HepG2 (cell line): ENCODE data around the gene TSPAN11. TPM values are rescaled to one million over a fixed set of nuclear protein-coding genes. Genes with fewer than 3 reads are reported as not detected.

ENCODE experiments used
- ATAC-seq: fragments of 200-7000 bp; cut with Tn5 transposase; 3 replicates; pipeline ENCODE4 v1.9.1; 2020; ENCODE audit warnings: mild to moderate bottlenecking, moderate library complexity
- BruUV-seq: library from RNA; stranded (reverse); fragments of 400-500 nt; replicated peaks from 2 replicates; lab custom pipeline; 2021; lab: Mats Ljungman, UMichigan
- CTCF ChIA-PET: fragments of 300-600 bp; formaldehyde crosslinking; extraction: SDS; loops from one replicate; lab custom pipeline; 2021; ENCODE audit warnings: low total read pairs, inconsistent platforms, low intra/inter-chr PET ratio; lab: Yijun Ruan, JAX
- POLR2A ChIA-PET: fragments of 350-600 bp; sonication (Branson Sonifier 250); formaldehyde crosslinking; loops from one replicate; lab custom pipeline; 2020; ENCODE audit warnings: antibody characterized with exemption, inconsistent platforms; lab: Yijun Ruan, JAX
- DNase-seq: peaks from one replicate; pipeline ENCODE4 v3.0.0-alpha.2; 2015; ENCODE audit warnings: low spot score
- FAIRE-seq: peaks from 3 replicates; lab custom pipeline; 2011; peaks lifted over from hg19 to GRCh38; lab: Jason Lieb, UNC
- H2AFZ ChIP-seq: one replicate; pipeline ENCODE4 v1.6.1; 2011; ENCODE audit warnings: low read length, inconsistent platforms
- H3K27ac ChIP-seq: fragments of 300-600 bp; 3 replicates; pipeline ENCODE4 v1.8.0; 2011; ENCODE audit warnings: mixed run types, mild to moderate bottlenecking, mixed read lengths, low read length, inconsistent platforms; ENCODE audit not compliant: insufficient read depth; ENCODE audit errors: extremely low read length
- H3K27me3 ChIP-seq, 2 experiments: fragments of 200-600 bp in 1 of 2; 2 replicates in 1 of 2; 3 replicates in 1 of 2; pipeline versions ENCODE4 v1.6.0 to v1.8.0; 2011; ENCODE audit warnings: low read length in 2 of 2, mild to moderate bottlenecking in 2 of 2, moderate library complexity in 2 of 2, inconsistent platforms in 1 of 2; ENCODE audit not compliant: insufficient read depth in 2 of 2, control insufficient read depth in 1 of 2
- H3K36me3 ChIP-seq, 2 experiments: fragments of 200-600 bp in 1 of 2; replicated peaks in 1 of 2; 2 replicates in 1 of 2; 3 replicates in 1 of 2; pipeline versions ENCODE4 v1.5.1 to v1.8.0; 2011; ENCODE audit warnings: low read length in 2 of 2, inconsistent platforms in 1 of 2; ENCODE audit not compliant: insufficient read depth in 2 of 2, control insufficient read depth in 1 of 2
- H3K4me1 ChIP-seq: 2 replicates; pipeline ENCODE4 v1.5.1; 2012; ENCODE audit warnings: low read length, inconsistent platforms; ENCODE audit not compliant: insufficient read depth
- H3K4me2 ChIP-seq: 2 replicates; pipeline ENCODE4 v1.6.0; 2011; ENCODE audit warnings: low read depth, low read length, inconsistent platforms
- H3K4me3 ChIP-seq, 3 experiments: fragments of 200-600 bp in 1 of 3; sonication (generic), shearing (Covaris generic) in 1 of 3; replicated peaks in 1 of 3; 2 replicates each; pipeline ENCODE4 v1.5.1; 2011 to 2016; ENCODE audit warnings: low read length in 3 of 3, inconsistent platforms in 2 of 3, low read depth in 2 of 3, mild to moderate bottlenecking in 2 of 3, control low read depth in 1 of 3, mixed read lengths in 1 of 3; ENCODE audit not compliant: insufficient read depth in 1 of 3
- H3K79me2 ChIP-seq: one replicate; pipeline ENCODE4 v1.6.1; 2011; ENCODE audit warnings: low read length, inconsistent platforms; ENCODE audit not compliant: insufficient read depth
- H3K9ac ChIP-seq: 2 replicates; pipeline ENCODE4 v1.6.0; 2011; ENCODE audit warnings: mild to moderate bottlenecking, low read depth, low read length, inconsistent platforms; ENCODE audit not compliant: insufficient read depth
- H3K9me3 ChIP-seq: 2 replicates; pipeline ENCODE4 v1.5.1; 2012; ENCODE audit warnings: mild to moderate bottlenecking, low read length
- H4K20me1 ChIP-seq: 2 replicates; pipeline ENCODE4 v1.6.0; 2011; ENCODE audit warnings: inconsistent platforms, mild to moderate bottlenecking, low read length, moderate library complexity; ENCODE audit not compliant: insufficient read depth
- FOXK2 ChIP-seq: fragments of 450-650 bp; IDR thresholded peaks from 2 replicates; pipeline ENCODE4 v1.6.1; 2016
- KLF11 ChIP-seq: IDR thresholded peaks from 2 replicates; pipeline ENCODE4 v1.6.1; 2016; ENCODE audit warnings: missing compliant biosample characterization
- NCOA1 ChIP-seq: sonication (generic); formaldehyde crosslinking; IDR thresholded peaks from 2 replicates; pipeline ENCODE4 v1.9.0; 2021; ENCODE audit warnings: missing genetic modification reagents
- NFYB ChIP-seq: sonication (generic); formaldehyde crosslinking; IDR thresholded peaks from 2 replicates; pipeline ENCODE4 v1.4.0; 2020; ENCODE audit warnings: missing genetic modification reagents
- POLR2AphosphoS2 ChIP-seq: IDR thresholded peaks from 2 replicates; pipeline ENCODE4 v1.6.1; 2011; ENCODE audit warnings: low read depth, low read length, improper control_type of control experiment
- POLR2G ChIP-seq: fragments of 200-400 bp; formaldehyde crosslinking; IDR thresholded peaks from 2 replicates; pipeline ENCODE4 v1.6.1; 2018; ENCODE audit warnings: mild to moderate bottlenecking, low read depth, low read length, moderate library complexity
- RBM22 ChIP-seq: fragments of 200-400 bp; formaldehyde crosslinking; optimal IDR thresholded peaks from 2 replicates; pipeline ENCODE3; 2017; ENCODE audit warnings: mild to moderate bottlenecking, low read length, moderate library complexity
- RNF2 ChIP-seq: fragments of 450-650 bp; conservative IDR thresholded peaks from 2 replicates; pipeline ENCODE4 v1.6.1; 2016; ENCODE audit warnings: low read depth
- SRSF9 ChIP-seq: fragments of 200-400 bp; formaldehyde crosslinking; IDR thresholded peaks from 2 replicates; pipeline ENCODE4 v1.6.1; 2018; ENCODE audit warnings: borderline replicate concordance, mild to moderate bottlenecking, low read depth, low read length; ENCODE audit not compliant: insufficient read depth, poor library complexity, severe bottlenecking
- U2AF2 ChIP-seq: fragments of 200-400 bp; formaldehyde crosslinking; IDR thresholded peaks from 2 replicates; pipeline ENCODE4 v1.6.1; 2017; ENCODE audit warnings: low read depth, mild to moderate bottlenecking, low read length
- ZNF570 ChIP-seq: sonication (generic); formaldehyde crosslinking; IDR thresholded peaks from 2 replicates; pipeline ENCODE4 v1.4.0; 2020; ENCODE audit warnings: mild to moderate bottlenecking, missing genetic modification reagents, borderline replicate concordance
- ZNF652 ChIP-seq: IDR thresholded peaks from 2 replicates; pipeline ENCODE4 v1.6.1; 2016; ENCODE audit warnings: low read depth, borderline replicate concordance
- WGBS: methylation state at CpG from one replicate; pipeline ENCODE4 v1.1.6; 2017; ENCODE audit warnings: low lambda C conversion rate; 5-methylcytosine and 5-hydroxymethylcytosine counted together
- in situ Hi-C: cut with HindIII; loops from 2 replicates; pipeline ENCODE4 v1.10.0; 2017; ENCODE audit warnings: low pct_unique_long_range_greater_than_20kb; ENCODE audit not compliant: extremely low pct_ligation_motif_present
- intact Hi-C: fragments of 100-400 bp; cut with micrococcal nuclease; formaldehyde crosslinking; loops from one replicate; pipeline ENCODE4 v1.10.0; 2022; ENCODE audit not compliant: unreplicated experiment
- polyA plus RNA-seq, 8 experiments: library from polyadenylated mRNA; depleted of rRNA in 3 of 8; stranded (reverse) in 7 of 8; unstranded in 1 of 8; fragments of >200 nt; fragmentation: Illumina TruSeq in 4 of 8; extraction: Trizol in 4 of 8; gene quantifications; 2 replicates each; pipeline versions ENCODE4 v1.2.1 to v1.2.3, GENCODE V29; 2011 to 2016; ENCODE audit warnings: low read depth in 4 of 8, missing spikeins in 1 of 8, mixed read lengths in 1 of 8; ENCODE audit not compliant: insufficient read depth in 1 of 8
- total RNA-seq, 5 experiments: library from RNA; depleted of rRNA; stranded (reverse); fragments of >200 nt; fragmentation: Illumina TruSeq; extraction: Trizol; gene quantifications; 2 replicates each; pipeline ENCODE4 v1.2.3, GENCODE V29; 2016; ENCODE audit warnings: low read depth in 1 of 5
- TF ChIP-seq, protein P1 (sequence below): sonication (generic); formaldehyde crosslinking; conservative IDR thresholded peaks from 2 replicates; pipeline ENCODE4 v1.8.1; 2023; ENCODE audit warnings: missing genetic modification reagents
- TF ChIP-seq, protein P2 (sequence below): sonication (generic); formaldehyde crosslinking; IDR thresholded peaks from 2 replicates; pipeline ENCODE4 v1.5.0; 2020; ENCODE audit warnings: missing genetic modification reagents, mild to moderate bottlenecking, borderline replicate concordance
- TF ChIP-seq, protein P3 (sequence below): sonication (generic); formaldehyde crosslinking; IDR thresholded peaks from 2 replicates; pipeline ENCODE4 v1.5.0; 2020; ENCODE audit warnings: mild to moderate bottlenecking, missing genetic modification reagents
- TF ChIP-seq, protein P4 (sequence below): sonication (generic); formaldehyde crosslinking; IDR thresholded peaks from 2 replicates; pipeline ENCODE4 v1.4.0; 2020; ENCODE audit warnings: mild to moderate bottlenecking, missing genetic modification reagents
- TF ChIP-seq, protein P5 (sequence below): sonication (generic); formaldehyde crosslinking; IDR thresholded peaks from 2 replicates; pipeline ENCODE4 v1.4.0; 2020; ENCODE audit warnings: low read depth, missing genetic modification reagents

The TSPAN11 gene
- total and polyA plus RNA-seq, 2 of the 13 experiments (the other 11 are each of a cell fraction or from before 2014, with no cell fraction given): 0.01 to 0.07 TPM

DNA sequence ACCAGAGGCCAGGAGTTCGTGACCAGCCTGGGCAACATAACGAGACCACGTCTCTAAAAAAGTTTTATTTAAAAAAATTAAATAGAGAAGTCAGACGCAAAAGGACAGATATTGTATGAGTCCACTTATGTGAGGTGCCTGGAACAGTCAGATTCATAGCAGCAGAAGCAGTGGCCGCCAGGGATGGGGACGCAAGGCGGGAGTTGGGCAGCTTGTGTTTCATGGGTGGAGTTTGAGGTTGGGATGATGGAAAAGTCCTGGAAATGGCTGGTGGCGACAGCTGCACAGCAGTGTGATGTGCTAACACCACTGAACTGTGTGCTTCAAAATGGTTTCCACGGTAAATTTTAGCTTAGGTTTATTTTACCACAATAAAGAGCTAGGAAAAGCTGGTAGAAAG, 89.5 kb downstream of the TSPAN11 start (continued):
- TF ChIP-seq POLR2G: no peak
- TF ChIP-seq, protein P1, sequence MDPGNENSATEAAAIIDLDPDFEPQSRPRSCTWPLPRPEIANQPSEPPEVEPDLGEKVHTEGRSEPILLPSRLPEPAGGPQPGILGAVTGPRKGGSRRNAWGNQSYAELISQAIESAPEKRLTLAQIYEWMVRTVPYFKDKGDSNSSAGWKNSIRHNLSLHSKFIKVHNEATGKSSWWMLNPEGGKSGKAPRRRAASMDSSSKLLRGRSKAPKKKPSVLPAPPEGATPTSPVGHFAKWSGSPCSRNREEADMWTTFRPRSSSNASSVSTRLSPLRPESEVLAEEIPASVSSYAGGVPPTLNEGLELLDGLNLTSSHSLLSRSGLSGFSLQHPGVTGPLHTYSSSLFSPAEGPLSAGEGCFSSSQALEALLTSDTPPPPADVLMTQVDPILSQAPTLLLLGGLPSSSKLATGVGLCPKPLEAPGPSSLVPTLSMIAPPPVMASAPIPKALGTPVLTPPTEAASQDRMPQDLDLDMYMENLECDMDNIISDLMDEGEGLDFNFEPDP: no peak

DNA sequence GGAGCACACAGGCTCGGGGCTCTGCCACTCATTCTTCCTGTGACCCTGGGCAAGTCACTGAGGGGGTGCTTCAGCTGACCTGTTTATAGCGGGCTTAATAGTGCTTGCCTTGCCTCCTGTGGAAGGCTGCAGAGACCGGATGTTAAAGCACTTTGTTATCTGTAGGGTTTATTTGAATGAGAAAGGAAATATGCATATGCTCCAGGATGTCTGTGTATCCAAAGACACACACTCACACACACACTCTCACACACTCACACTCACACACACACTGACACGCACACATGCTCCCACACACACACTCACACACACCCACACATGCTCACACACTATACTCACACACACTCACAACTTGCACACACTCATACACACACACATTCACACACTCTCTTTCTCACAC, 91.0 kb downstream of the TSPAN11 start:
- Histone ChIP-seq H3K4me3 (no peak overlapping the region), H3K9ac (no peak overlapping the region), H3K79me2 (no peaks in the 10 kb centered on the region), H3K27ac (no peak overlapping the region), H3K36me3 (no peaks in the 10 kb centered on the region), H3K27me3 (peaks cover 0 to 11% of the 10 kb centered on the region in 2 experiments; a peak in 3 of 5 replicates), H4K20me1 (no peaks in the 10 kb centered on the region), H3K4me2 (no peak overlapping the region), H3K4me1 (no peaks in the 10 kb centered on the region), H2AFZ (no peak overlapping the region), H3K9me3 (no peaks in the 10 kb centered on the region)
- CTCF ChIA-PET: no interaction called here
- FAIRE-seq (no peak), DNase-seq (no peak), ATAC-seq (no peak)
- intact Hi-C loops (no loop called here), in situ Hi-C loops (no loop called here)
- POLR2A ChIA-PET: no interaction called here
- 34% methylated on average over 3 of the region's 4 CpGs for WGBS
- BruUV-seq: no TSS peak
- no peak for TF ChIP-seq KLF11 (CRISPR knock-in tag)
- TF ChIP-seq, protein P2, sequence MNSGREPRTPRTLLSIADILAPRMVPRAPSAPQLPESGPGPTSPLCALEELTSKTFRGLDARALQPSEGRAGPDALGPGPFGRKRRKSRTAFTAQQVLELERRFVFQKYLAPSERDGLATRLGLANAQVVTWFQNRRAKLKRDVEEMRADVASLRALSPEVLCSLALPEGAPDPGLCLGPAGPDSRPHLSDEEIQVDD: no peak
- TF ChIP-seq POLR2AphosphoS2: no peak
- TF ChIP-seq U2AF2: no peak
- TF ChIP-seq FOXK2: no peak
- TF ChIP-seq ZNF652 (CRISPR knock-in tag): no peak
- TF ChIP-seq, protein P3, sequence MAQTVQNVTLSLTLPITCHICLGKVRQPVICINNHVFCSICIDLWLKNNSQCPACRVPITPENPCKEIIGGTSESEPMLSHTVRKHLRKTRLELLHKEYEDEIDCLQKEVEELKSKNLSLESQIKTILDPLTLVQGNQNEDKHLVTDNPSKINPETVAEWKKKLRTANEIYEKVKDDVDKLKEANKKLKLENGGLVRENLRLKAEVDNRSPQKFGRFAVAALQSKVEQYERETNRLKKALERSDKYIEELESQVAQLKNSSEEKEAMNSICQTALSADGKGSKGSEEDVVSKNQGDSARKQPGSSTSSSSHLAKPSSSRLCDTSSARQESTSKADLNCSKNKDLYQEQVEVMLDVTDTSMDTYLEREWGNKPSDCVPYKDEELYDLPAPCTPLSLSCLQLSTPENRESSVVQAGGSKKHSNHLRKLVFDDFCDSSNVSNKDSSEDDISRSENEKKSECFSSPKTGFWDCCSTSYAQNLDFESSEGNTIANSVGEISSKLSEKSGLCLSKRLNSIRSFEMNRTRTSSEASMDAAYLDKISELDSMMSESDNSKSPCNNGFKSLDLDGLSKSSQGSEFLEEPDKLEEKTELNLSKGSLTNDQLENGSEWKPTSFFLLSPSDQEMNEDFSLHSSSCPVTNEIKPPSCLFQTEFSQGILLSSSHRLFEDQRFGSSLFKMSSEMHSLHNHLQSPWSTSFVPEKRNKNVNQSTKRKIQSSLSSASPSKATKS (CRISPR knock-in tag): no peak
- no peak for TF ChIP-seq NCOA1
- TF ChIP-seq, protein P4, sequence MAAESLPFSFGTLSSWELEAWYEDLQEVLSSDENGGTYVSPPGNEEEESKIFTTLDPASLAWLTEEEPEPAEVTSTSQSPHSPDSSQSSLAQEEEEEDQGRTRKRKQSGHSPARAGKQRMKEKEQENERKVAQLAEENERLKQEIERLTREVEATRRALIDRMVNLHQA (CRISPR knock-in tag): no peak
- TF ChIP-seq NFYB (CRISPR knock-in tag): no peak
- TF ChIP-seq RNF2: no peak
- TF ChIP-seq ZNF570: no peak
- TF ChIP-seq RBM22: no peak
- TF ChIP-seq SRSF9: no peak
- TF ChIP-seq, protein P5, sequence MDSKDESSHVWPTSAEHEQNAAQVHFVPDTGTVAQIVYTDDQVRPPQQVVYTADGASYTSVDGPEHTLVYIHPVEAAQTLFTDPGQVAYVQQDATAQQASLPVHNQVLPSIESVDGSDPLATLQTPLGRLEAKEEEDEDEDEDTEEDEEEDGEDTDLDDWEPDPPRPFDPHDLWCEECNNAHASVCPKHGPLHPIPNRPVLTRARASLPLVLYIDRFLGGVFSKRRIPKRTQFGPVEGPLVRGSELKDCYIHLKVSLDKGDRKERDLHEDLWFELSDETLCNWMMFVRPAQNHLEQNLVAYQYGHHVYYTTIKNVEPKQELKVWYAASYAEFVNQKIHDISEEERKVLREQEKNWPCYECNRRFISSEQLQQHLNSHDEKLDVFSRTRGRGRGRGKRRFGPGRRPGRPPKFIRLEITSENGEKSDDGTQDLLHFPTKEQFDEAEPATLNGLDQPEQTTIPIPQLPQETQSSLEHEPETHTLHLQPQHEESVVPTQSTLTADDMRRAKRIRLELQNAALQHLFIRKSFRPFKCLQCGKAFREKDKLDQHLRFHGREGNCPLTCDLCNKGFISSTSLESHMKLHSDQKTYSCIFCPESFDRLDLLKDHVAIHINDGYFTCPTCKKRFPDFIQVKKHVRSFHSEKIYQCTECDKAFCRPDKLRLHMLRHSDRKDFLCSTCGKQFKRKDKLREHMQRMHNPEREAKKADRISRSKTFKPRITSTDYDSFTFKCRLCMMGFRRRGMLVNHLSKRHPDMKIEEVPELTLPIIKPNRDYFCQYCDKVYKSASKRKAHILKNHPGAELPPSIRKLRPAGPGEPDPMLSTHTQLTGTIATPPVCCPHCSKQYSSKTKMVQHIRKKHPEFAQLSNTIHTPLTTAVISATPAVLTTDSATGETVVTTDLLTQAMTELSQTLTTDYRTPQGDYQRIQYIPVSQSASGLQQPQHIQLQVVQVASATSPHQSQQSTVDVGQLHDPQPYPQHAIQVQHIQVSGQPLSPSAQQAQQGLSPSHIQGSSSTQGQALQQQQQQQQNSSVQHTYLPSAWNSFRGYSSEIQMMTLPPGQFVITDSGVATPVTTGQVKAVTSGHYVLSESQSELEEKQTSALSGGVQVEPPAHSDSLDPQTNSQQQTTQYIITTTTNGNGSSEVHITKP (CRISPR knock-in tag): no peak
